Measurements from ENCODE around the gene SNCB. TPM values are rescaled to one million over a fixed set of nuclear protein-coding genes. Genes with fewer than 3 reads are reported as not detected.

The SNCB gene
- total RNA-seq, 1 experiment from 2014 or later, result 6.8 TPM

- TF ChIP-seq ZNF425 (CRISPR knock-in tag; conservative IDR thresholded peaks at IDR 0.05), result no peak
- no peak for TF ChIP-seq ZNF532 (CRISPR knock-in tag; IDR thresholded peaks at IDR 0.05; ENCODE audit: borderline replicate concordance)
- TF ChIP-seq ATF1 (CRISPR knock-in tag; IDR thresholded peaks at IDR 0.05), result no peak
- no peak for TF ChIP-seq GRHL2 (CRISPR knock-in tag; IDR thresholded peaks at IDR 0.05; ENCODE audit: insufficient replicate concordance, severe bottlenecking)
- TF ChIP-seq GTF2I (CRISPR knock-in tag; conservative IDR thresholded peaks at IDR 0.05), result no peak
- no peak for TF ChIP-seq HMGA2 (CRISPR knock-in tag; IDR thresholded peaks at IDR 0.05)
- TF ChIP-seq ZNF671 (CRISPR knock-in tag; IDR thresholded peaks at IDR 0.05), result no peak
Measured at GRCh38 chr5:176640616-176641015, 10.3 kb upstream of the SNCB start (continued).

GRCh38 chr5:176639981-176640380, 9.6 kb upstream of the SNCB start:
- DNase-seq (ENCODE audit: low spot score) (no peak), ATAC-seq (no peak)
- peaks cover 33% of the 10 kb centered on the region for H3K4me1 Mint-ChIP-seq
- no peak for TF ChIP-seq GRHL2 (CRISPR knock-in tag; IDR thresholded peaks at IDR 0.05; ENCODE audit: insufficient replicate concordance, severe bottlenecking)
- no peak for TF ChIP-seq NFE2L1 (CRISPR knock-in tag; IDR thresholded peaks at IDR 0.05)
- TF ChIP-seq RORB (CRISPR knock-in tag; IDR thresholded peaks at IDR 0.05), result no peak
- no peak for TF ChIP-seq EMX1 (CRISPR knock-in tag; IDR thresholded peaks at IDR 0.05)
- no peak for TF ChIP-seq ZNF317 (CRISPR knock-in tag; IDR thresholded peaks at IDR 0.05; ENCODE audit: borderline replicate concordance, low read depth)
- no peak for TF ChIP-seq FOXP4 (CRISPR knock-in tag; IDR thresholded peaks at IDR 0.05)
- TF ChIP-seq SMAD3 (CRISPR knock-in tag; IDR thresholded peaks at IDR 0.05; ENCODE audit: borderline replicate concordance), result no peak
- no peak for TF ChIP-seq ZNF138 (CRISPR knock-in tag; conservative IDR thresholded peaks at IDR 0.05)
- TF ChIP-seq SP1 (CRISPR knock-in tag; conservative IDR thresholded peaks at IDR 0.05), result no peak
- no peak for TF ChIP-seq NR2C2 (CRISPR knock-in tag; IDR thresholded peaks at IDR 0.05)
- no peak for TF ChIP-seq AR (CRISPR knock-in tag; IDR thresholded peaks at IDR 0.05)
- TF ChIP-seq PRDM15 (CRISPR knock-in tag; IDR thresholded peaks at IDR 0.05), result no peak
- TF ChIP-seq TP53 (CRISPR knock-in tag; IDR thresholded peaks at IDR 0.05), result no peak
- no peak for TF ChIP-seq E2F5 (CRISPR knock-in tag; IDR thresholded peaks at IDR 0.05)
- no peak for TF ChIP-seq FOXJ3 (CRISPR knock-in tag; IDR thresholded peaks at IDR 0.05; ENCODE audit: borderline replicate concordance)
- no peak for TF ChIP-seq IRF2 (CRISPR knock-in tag; IDR thresholded peaks at IDR 0.05; ENCODE audit: borderline replicate concordance, low read depth)
- no peaks in the 10 kb centered on the region for H3K36me3 Mint-ChIP-seq
- H3K27me3 Mint-ChIP-seq (ENCODE audit: low read depth), result peaks cover 17% of the 10 kb centered on the region
- ChIA-PET POLR2A (no interaction called here), CTCF (interaction anchor here (0.9 to 1.7 kb wide), 2 partner anchors 9 to 21 kb away, joined by 5 to 6 read pairs; partner anchors contain the start of genes EIF4E1B and SNCB)
- no peak overlapping the region for H3K4me3 Mint-ChIP-seq
- H3K27ac Mint-ChIP-seq, result no peak overlapping the region
- peaks cover 5% of the 10 kb centered on the region for H3K9me3 Mint-ChIP-seq
